ENCODE data around the gene NME3. TPM values are rescaled to one million over a fixed set of nuclear protein-coding genes. Genes with fewer than 3 reads are reported as not detected.

The NME3 gene
- total RNA-seq, 2 experiments from 2014 or later, result 39.4 to 44.1 TPM

DNA sequence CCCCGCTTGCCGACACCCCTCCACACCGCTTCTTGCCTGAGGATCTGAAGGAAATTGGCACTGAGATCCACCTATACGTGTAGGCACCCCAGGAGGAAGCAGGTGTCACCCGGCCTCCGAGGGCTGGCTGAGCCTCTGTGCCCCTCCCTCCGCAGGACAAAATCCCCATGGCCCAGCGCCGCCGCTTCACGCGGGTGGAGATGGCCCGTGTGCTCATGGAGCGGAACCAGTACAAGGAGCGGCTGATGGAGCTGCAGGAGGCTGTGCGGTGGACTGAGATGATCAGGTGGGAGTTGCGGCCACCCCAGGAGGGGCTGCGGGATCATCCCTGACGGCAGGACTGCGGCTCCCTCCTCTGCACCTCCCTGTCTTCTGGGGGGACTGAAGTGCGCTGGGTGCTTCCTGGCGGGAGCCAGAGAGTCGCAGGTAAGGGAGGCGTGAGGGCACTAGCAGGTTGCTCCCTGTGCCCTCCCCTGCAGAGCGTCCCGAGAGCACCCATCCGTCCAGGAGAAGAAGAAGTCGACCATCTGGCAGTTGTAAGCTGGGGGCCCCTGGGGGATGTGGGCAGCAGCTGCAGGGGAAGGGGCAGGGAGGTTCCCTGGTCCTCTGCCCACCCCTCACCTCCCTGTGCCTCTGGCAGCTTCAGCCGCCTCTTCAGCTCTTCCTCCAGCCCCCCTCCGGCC lies 9.0 kb downstream of the NME3 start:
- CTCF ChIA-PET, result no interaction called here
- Mint-ChIP-seq H3K36me3 (ENCODE audit: low read depth) (peaks cover 3% of the 10 kb centered on the region), H3K9me3 (no peaks in the 10 kb centered on the region), H3K27me3 (ENCODE audit: low read depth) (no peaks in the 10 kb centered on the region), H3K27ac (no peak overlapping the region), H3K4me3 (no peak overlapping the region), H3K4me1 (ENCODE audit: low read depth) (peaks cover 3% of the 10 kb centered on the region)
- intact Hi-C loops (cut with micrococcal nuclease), result no loop called here
- no peak for DNase-seq

DNA sequence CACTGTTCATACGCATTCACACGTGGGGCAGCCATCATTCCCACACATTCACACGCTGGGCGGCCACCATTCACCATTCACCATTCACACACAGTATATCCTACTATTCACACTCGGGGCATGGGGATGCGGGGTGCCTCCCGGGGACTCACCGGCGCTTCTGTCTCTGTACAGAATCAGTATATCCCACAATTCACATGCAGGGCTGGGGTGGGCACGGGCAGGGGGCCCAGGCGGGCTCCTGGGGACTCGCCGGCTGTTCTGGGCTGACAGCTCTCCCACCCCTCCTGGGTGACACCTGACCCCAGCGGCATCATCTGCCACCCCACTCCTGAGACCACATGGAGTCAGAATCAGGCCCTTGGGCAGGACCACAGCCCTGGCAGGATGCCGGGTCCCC lies 9.6 kb downstream of the NME3 start:
- Mint-ChIP-seq H3K9me3 (no peaks in the 10 kb centered on the region), H3K27me3 (ENCODE audit: low read depth) (no peaks in the 10 kb centered on the region), H3K36me3 (ENCODE audit: low read depth) (peaks cover 3% of the 10 kb centered on the region), H3K4me1 (ENCODE audit: low read depth) (peaks cover 8% of the 10 kb centered on the region), H3K27ac (no peak overlapping the region), H3K4me3 (no peak overlapping the region)
- intact Hi-C loops (cut with micrococcal nuclease), result no loop called here
- CTCF ChIA-PET, result no interaction called here
- no peak for DNase-seq

DNA sequence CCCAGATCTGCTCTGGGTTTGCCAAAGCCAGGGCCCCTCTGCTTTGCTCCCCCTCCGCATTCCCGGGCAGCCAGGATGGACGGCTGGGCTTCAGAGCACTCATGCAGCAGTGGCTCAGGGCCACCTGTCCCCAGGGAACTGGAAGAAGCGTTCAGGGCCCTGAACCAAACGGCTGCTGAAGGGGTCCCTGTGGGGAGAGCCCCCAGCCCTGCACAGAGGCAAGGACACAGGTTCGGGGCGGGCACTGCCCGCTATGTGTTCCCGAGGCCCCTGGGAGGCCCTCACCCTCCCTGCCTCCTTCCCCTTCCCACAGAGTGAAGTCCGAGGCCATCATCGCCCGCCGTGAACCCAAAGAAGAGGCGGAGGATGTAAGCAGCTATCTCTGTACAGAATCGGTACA lies 10.4 kb downstream of the NME3 start:
- intact Hi-C loops (cut with micrococcal nuclease), result no loop called here
- Mint-ChIP-seq H3K4me1 (ENCODE audit: low read depth) (peaks cover 10% of the 10 kb centered on the region), H3K27ac (no peak overlapping the region), H3K36me3 (ENCODE audit: low read depth) (peaks cover 3% of the 10 kb centered on the region), H3K27me3 (ENCODE audit: low read depth) (no peaks in the 10 kb centered on the region), H3K9me3 (no peaks in the 10 kb centered on the region), H3K4me3 (no peak overlapping the region)
- no peak for DNase-seq
- CTCF ChIA-PET, result no interaction called here

DNA sequence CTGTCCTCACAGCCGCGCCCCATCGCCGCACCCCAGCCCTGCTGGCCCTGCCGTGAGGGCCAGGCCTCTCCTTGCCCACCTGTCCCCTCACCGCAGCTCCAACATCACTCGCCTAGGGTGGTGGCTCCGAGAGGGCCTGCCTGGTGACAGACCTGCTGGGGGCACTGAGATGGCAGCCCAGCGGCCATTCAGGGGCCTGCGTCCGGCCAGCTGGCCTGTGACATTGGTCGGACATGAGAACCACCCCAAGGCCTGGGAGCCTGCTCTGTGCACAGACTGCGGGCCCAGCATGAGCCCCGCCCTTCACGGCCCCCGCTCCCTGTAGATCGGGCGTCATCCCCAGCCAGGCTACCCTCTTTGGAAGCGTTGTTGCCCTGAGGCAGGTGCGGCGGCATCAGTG lies 11.8 kb downstream of the NME3 start:
- no peak overlapping the region for H3K27ac Mint-ChIP-seq
- intact Hi-C loops (cut with micrococcal nuclease), result no loop called here
- no peaks in the 10 kb centered on the region for H3K27me3 Mint-ChIP-seq (ENCODE audit: low read depth)
- H3K9me3 Mint-ChIP-seq, result no peaks in the 10 kb centered on the region
- no peak for DNase-seq
- CTCF ChIA-PET, result no interaction called here
- H3K4me1 Mint-ChIP-seq (ENCODE audit: low read depth), result peaks cover 10% of the 10 kb centered on the region
- peaks cover 3% of the 10 kb centered on the region for H3K36me3 Mint-ChIP-seq (ENCODE audit: low read depth)
- H3K4me3 Mint-ChIP-seq, result no peak overlapping the region

DNA sequence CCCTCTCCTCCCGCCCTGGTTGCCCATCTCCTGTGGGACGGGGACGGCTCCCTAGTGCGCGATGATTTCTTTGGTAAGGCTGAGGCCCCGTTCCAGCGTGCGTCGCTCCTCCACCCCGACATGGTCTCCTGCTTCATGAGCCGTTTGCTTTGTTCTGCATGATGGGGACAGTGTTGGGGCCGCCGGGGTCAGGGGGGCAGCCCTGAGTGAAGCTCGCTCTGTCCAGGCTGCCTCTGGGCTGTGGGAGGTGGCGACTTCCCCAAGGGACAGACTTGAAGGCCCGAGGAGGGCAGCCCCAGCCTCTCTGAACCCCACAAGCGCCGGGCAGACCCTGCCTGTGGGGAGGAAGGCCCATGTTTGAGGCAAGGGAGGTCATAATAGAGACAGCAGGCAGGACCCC lies 12.4 kb downstream of the NME3 start:
- CTCF ChIA-PET, result no interaction called here
- Mint-ChIP-seq H3K9me3 (no peaks in the 10 kb centered on the region), H3K36me3 (ENCODE audit: low read depth) (peaks cover 3% of the 10 kb centered on the region), H3K27ac (no peak overlapping the region), H3K4me3 (no peak overlapping the region), H3K4me1 (ENCODE audit: low read depth) (peaks cover 10% of the 10 kb centered on the region), H3K27me3 (ENCODE audit: low read depth) (no peaks in the 10 kb centered on the region)
- intact Hi-C loops (cut with micrococcal nuclease), result no loop called here
- no peak for DNase-seq

DNA sequence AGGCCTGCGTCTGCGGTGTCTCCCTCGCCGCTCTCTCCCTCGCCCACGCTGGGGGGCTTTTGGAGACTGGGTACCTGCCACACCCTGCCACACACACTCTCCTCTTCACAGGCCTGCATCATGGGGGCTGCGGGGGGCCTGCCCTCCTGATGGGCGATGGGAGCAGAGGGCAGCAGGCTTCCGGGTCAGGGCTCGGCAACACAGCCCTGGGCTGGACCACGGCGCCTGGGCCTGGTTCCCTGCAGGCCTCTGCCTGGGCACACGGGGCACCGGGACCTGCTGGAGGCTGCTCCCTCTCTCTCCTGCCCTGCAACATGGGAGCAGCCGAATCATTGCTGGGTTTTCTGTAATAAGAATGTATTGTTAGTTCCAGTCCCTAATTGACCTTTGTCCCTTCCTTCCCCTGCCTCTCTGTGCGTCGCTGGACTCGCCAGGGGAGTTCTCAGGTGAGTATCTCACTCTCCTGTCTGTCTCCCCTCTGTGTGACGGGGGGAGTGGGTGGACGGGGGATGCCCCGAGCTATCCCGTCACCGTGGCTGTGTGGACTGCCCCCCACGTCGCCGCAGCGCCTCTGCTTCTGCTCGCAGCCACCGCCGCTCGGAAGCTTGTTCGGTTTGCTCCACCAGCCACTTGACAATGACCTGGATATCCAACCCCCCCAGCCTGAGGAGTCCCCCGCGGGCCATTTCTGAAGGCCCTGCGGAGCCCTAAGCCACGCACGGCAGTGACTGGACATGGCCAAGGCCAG lies 13.5 kb downstream of the NME3 start:
- no peak overlapping the region for H3K4me3 Mint-ChIP-seq
- H3K36me3 Mint-ChIP-seq (ENCODE audit: low read depth), result peaks cover 3% of the 10 kb centered on the region
- no peak overlapping the region for H3K27ac Mint-ChIP-seq
- no peak for DNase-seq
- no peaks in the 10 kb centered on the region for H3K9me3 Mint-ChIP-seq
- intact Hi-C loops (cut with micrococcal nuclease), result no loop called here
- peaks cover 10% of the 10 kb centered on the region for H3K4me1 Mint-ChIP-seq (ENCODE audit: low read depth)
- H3K27me3 Mint-ChIP-seq (ENCODE audit: low read depth), result no peaks in the 10 kb centered on the region
- CTCF ChIA-PET, result no interaction called here

DNA sequence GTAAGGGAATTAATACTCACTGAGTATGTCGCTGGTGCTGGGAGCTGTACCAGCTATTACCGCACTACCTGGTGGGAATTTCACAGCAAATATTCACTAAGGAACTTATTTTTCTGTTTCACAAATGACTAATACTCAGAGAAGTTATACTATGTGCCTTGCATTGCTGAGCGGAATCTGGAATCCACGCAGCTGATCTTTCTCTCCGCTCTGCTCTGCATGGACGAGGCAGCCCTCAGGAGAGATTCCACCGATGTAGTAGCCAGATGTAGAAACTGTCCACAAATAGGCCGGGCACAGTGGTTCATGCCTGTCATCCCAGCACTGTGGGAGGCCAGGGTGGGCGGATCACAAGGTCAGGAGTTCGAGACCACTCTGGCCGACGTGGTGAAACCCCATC lies 17.1 kb downstream of the NME3 start:
- H3K9me3 Mint-ChIP-seq, result no peaks in the 10 kb centered on the region
- DNase-seq, result no peak
- H3K4me1 Mint-ChIP-seq (ENCODE audit: low read depth), result peaks cover 10% of the 10 kb centered on the region
- intact Hi-C loops (cut with micrococcal nuclease), result no loop called here
- no peaks in the 10 kb centered on the region for H3K27me3 Mint-ChIP-seq (ENCODE audit: low read depth)
- CTCF ChIA-PET, result no interaction called here
- no peak overlapping the region for H3K4me3 Mint-ChIP-seq
- H3K36me3 Mint-ChIP-seq (ENCODE audit: low read depth), result peaks cover 2% of the 10 kb centered on the region
- H3K27ac Mint-ChIP-seq, result no peak overlapping the region

DNA sequence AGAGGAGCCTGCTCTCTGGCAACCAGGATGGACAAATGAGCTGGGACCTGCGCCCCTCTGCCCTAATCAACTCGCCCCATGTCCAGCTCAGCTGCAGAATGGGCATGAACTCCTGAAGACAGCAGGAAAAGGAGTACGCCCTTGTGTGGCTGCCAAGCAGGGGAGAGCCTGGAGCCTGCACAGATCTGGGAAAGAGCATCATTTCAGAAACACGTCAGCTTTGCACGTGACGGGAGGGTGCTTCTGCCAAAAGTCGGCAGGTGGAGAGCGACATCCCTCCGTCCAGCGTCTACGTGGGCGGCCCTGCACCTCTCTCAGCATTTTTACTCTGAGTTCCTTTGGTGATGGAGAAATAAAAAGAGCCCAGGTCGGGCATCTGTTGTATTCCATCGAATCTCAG lies 18.5 kb downstream of the NME3 start:
- Mint-ChIP-seq H3K36me3 (ENCODE audit: low read depth) (peaks cover 2% of the 10 kb centered on the region), H3K27ac (no peak overlapping the region), H3K9me3 (no peaks in the 10 kb centered on the region), H3K27me3 (ENCODE audit: low read depth) (no peaks in the 10 kb centered on the region), H3K4me3 (no peak overlapping the region), H3K4me1 (ENCODE audit: low read depth) (peaks cover 10% of the 10 kb centered on the region)
- no peak for DNase-seq
- CTCF ChIA-PET, result interaction anchor here (0.6 kb wide), 1 partner anchor 22 kb away, joined by 3 read pairs; no protein-coding TSS in a partner anchor
- intact Hi-C loops (cut with micrococcal nuclease), result no loop called here

DNA sequence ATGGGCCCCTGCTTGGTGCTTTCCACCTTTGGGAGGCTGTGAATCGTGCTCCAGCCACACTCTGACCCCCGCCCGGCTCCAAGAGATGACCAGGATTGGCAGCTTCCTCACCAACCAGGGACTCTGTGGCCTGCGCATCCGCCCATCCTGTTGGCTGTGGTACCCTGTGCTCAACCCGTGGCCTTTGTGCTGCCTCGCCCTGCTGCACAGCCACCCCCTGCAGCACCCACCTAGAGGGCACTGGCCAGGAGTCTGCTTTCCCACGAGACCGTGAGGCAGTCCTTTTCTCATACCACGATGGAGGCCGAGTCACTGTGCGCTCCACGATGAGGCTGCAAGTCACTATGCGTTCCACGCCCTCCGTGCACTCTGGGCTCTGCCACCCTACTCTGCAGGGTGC lies 19.4 kb downstream of the NME3 start:
- Mint-ChIP-seq H3K27me3 (ENCODE audit: low read depth) (no peaks in the 10 kb centered on the region), H3K4me3 (no peak overlapping the region), H3K4me1 (ENCODE audit: low read depth) (peaks cover 3% of the 10 kb centered on the region), H3K9me3 (no peaks in the 10 kb centered on the region), H3K27ac (no peak overlapping the region), H3K36me3 (ENCODE audit: low read depth) (peaks cover 2% of the 10 kb centered on the region)
- intact Hi-C loops (cut with micrococcal nuclease), result no loop called here
- CTCF ChIA-PET, result no interaction called here
- DNase-seq, result no peak

DNA sequence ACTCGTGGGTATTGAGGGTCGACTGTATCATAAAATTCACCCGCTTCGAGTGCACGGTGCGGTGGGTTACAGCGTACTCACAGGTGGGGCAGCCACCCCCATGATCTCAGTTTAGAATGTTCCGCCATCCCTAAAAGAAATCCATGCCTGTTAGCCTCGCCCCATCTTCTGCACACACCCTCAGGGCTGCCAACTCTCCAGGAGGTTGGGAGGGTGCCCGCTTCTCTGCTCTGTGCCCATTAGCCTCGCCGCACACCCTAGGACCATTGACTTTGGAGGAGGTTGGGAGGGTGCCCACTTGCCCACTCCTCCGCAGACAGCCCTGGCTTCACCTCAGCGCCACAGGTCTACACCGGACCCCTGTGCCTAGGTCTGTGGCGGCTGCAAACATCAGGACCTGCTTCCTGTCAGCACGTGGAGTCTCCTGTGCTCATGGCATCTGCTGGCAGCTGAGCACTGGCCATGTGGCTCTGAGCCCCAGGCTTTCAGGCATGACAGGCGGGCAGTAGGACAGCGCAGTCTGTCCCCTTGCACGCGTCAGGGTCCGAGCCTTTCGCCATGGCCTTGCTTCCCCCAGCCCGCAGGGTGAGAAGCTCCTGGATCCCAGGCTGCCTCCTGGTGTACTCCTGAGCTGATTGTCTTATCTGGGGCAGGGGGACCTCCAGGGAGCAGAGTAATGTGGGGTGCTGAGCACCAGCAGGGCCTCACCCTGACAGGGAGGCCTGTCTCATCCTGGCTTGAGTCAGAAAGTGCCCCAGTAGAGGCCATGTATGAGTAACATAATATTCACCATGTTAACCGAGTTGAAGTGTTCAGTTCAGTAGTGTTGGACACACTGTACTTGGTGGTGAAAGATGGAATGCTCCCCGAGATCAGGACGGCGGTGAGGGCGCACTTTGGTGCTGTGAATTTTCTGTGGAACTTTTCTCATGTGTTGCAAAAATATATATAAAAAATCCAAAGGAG lies 21.9 kb downstream of the NME3 start:
- Mint-ChIP-seq H3K36me3 (ENCODE audit: low read depth) (peaks cover 4% of the 10 kb centered on the region), H3K27me3 (ENCODE audit: low read depth) (no peaks in the 10 kb centered on the region), H3K27ac (no peak overlapping the region), H3K4me1 (ENCODE audit: low read depth) (no peaks in the 10 kb centered on the region), H3K4me3 (no peak overlapping the region), H3K9me3 (no peaks in the 10 kb centered on the region)
- intact Hi-C loops (cut with micrococcal nuclease), result no loop called here
- CTCF ChIA-PET, result interaction anchor here (0.8 kb wide), 1 partner anchor 25 kb away, joined by 3 read pairs; no protein-coding TSS in a partner anchor
- DNase-seq, result no peak

DNA sequence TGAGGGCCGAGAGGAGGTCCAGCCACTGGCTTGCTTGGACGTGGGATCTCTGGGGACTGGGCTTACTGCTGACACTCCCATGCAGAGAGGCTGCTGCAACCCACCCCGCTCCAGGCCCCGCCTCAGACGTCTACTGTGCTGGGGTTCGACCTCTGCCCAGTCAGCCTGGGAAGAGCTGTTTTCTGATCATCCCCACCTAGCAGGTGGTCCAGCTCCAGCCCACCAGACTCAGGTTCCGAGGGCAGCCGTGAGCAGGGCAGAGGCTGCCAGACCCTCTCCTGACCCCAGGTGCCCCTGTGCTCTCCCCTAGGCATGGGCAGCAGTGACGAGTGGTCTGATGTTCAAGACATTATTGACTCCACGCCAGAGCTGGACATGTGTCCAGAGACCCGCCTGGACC lies 23.4 kb downstream of the NME3 start:
- intact Hi-C loops (cut with micrococcal nuclease), result no loop called here
- no peak for DNase-seq
- Mint-ChIP-seq H3K27me3 (ENCODE audit: low read depth) (no peaks in the 10 kb centered on the region), H3K9me3 (no peaks in the 10 kb centered on the region), H3K4me1 (ENCODE audit: low read depth) (no peaks in the 10 kb centered on the region), H3K4me3 (no peak overlapping the region), H3K36me3 (ENCODE audit: low read depth) (peaks cover 4% of the 10 kb centered on the region), H3K27ac (no peak overlapping the region)
- CTCF ChIA-PET, result no interaction called here

DNA sequence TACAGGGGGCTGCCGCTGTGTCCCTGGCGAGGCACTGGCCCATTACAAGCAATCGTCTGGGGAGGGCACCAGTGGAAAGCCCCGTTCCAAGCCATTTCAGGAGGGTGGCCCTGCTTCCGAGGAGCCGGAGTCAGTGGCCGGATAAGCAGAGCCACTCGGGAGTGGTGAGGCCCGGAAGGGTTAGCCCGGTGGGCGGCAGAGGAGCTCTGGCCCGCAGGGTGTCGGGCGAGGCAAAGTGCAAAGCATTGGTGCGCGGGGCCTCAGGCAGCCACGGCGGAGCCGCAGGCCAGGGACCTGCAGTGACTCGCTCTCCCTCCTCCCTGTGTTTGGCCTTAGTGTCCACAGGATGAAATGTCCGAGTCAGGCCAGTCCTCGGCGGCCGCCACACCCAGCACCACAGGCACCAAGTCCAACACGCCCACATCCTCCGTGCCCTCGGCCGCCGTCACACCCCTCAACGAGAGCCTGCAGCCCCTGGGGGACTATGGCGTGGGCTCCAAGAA lies 24.6 kb downstream of the NME3 start:
- H3K27me3 Mint-ChIP-seq (ENCODE audit: low read depth), result no peaks in the 10 kb centered on the region
- no peak for DNase-seq
- CTCF ChIA-PET, result interaction anchor here (0.6 kb wide), 1 partner anchor 71 kb away, joined by 3 read pairs; no protein-coding TSS in a partner anchor
- H3K36me3 Mint-ChIP-seq (ENCODE audit: low read depth), result peaks cover 2% of the 10 kb centered on the region
- intact Hi-C loops (cut with micrococcal nuclease), result no loop called here
- no peaks in the 10 kb centered on the region for H3K9me3 Mint-ChIP-seq
- H3K27ac Mint-ChIP-seq, result no peak overlapping the region
- no peak overlapping the region for H3K4me3 Mint-ChIP-seq
- H3K4me1 Mint-ChIP-seq (ENCODE audit: low read depth), result no peaks in the 10 kb centered on the region

All from activated naive CD4-positive, alpha-beta T cell treated with anti-CD3 and anti-CD28 coated beads for 36 hours (primary cell).